Ovary (tissue), 3 donors: Measurements from ENCODE around the gene STOML1.

ENCODE experiments used
- EP300 ChIP-seq: sonication (generic); formaldehyde crosslinking; IDR thresholded peaks from one replicate; pipeline ENCODE4 v1.6.1; 2017; ENCODE audit warnings: antibody characterized with exemption
- POLR2A ChIP-seq: fragments of 450-650 bp; IDR thresholded peaks from one replicate; pipeline ENCODE4 v1.6.1; 2017; ENCODE audit warnings: antibody characterized with exemption, mild to moderate bottlenecking, moderate library complexity
- TF ChIP-seq, protein P1 (sequence below), 3 donors: fragments of 450-650 bp in 2 of 3; fragments of 200-600 bp in 1 of 3; IDR thresholded peaks; one replicate each; pipeline versions ENCODE4 v1.5.1 to v1.8.0; 2016 to 2022; ENCODE audit warnings: antibody characterized with exemption in 3 of 3, mild to moderate bottlenecking in 1 of 3
- donor health status: DM: no; HTN: no; CAD: no.

DNA sequence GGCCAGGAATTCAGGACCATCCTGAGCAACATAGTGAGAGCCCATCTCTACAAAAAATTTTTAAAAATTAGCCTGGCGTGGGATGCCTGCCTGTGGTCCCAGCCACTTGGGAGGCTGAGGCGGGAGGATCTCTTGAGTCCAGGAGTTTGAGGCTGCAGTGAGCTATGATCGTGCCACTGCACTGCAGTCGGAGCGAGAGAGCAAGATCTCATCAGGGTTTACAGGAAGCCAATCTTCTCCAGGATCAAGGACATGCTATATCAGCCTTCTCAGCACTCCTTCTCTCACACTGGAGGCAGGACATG is 451 bp upstream of the STOML1 start:
- TF ChIP-seq, protein P1, sequence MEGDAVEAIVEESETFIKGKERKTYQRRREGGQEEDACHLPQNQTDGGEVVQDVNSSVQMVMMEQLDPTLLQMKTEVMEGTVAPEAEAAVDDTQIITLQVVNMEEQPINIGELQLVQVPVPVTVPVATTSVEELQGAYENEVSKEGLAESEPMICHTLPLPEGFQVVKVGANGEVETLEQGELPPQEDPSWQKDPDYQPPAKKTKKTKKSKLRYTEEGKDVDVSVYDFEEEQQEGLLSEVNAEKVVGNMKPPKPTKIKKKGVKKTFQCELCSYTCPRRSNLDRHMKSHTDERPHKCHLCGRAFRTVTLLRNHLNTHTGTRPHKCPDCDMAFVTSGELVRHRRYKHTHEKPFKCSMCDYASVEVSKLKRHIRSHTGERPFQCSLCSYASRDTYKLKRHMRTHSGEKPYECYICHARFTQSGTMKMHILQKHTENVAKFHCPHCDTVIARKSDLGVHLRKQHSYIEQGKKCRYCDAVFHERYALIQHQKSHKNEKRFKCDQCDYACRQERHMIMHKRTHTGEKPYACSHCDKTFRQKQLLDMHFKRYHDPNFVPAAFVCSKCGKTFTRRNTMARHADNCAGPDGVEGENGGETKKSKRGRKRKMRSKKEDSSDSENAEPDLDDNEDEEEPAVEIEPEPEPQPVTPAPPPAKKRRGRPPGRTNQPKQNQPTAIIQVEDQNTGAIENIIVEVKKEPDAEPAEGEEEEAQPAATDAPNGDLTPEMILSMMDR (IDR thresholded peaks at IDR 0.05) = no peak
- no peak for TF ChIP-seq POLR2A
- TF ChIP-seq EP300 = no peak
